Fibroblast of lung (primary cell): ENCODE data around the gene SSBP1. TPM values are rescaled to one million over a fixed set of nuclear protein-coding genes. Genes with fewer than 3 reads are reported as not detected.

Experiments
- DNase-seq, 2 donors: peaks; one replicate each; pipeline versions ENCODE4 v3.0.0 to v3.0.0-alpha.2; 2010; ENCODE audit warnings: low read depth in 2 of 2
- H2AFZ ChIP-seq: 2 replicates; pipeline ENCODE4 v1.5.1; 2012; ENCODE audit warnings: low read length, control low read depth, inconsistent platforms
- H3K27ac ChIP-seq: 2 replicates; pipeline ENCODE4 v1.5.1; 2011; ENCODE audit warnings: low read length, control low read depth; ENCODE audit not compliant: insufficient read depth
- H3K27me3 ChIP-seq: 2 replicates; pipeline ENCODE4 v1.5.1; 2011; ENCODE audit warnings: mild to moderate bottlenecking, low read length; ENCODE audit not compliant: control insufficient read depth, insufficient read depth
- H3K36me3 ChIP-seq: 2 replicates; pipeline ENCODE4 v1.5.1; 2011; ENCODE audit warnings: low read length; ENCODE audit not compliant: control insufficient read depth, insufficient read depth
- H3K4me1 ChIP-seq: 2 replicates; pipeline ENCODE4 v1.5.1; 2011; ENCODE audit warnings: low read length; ENCODE audit not compliant: control insufficient read depth, insufficient read depth; ENCODE audit errors: extremely low read depth
- H3K4me2 ChIP-seq: 2 replicates; pipeline ENCODE4 v1.5.1; 2011; ENCODE audit warnings: low read length, control low read depth; ENCODE audit not compliant: insufficient read depth; ENCODE audit errors: extremely low read depth
- H3K4me3 ChIP-seq, 4 experiments: fragments of 200-600 bp in 1 of 4; sonication (generic) in 1 of 4; replicated peaks in 1 of 4; 2 replicates each; pipeline ENCODE4 v1.5.1; 2011 to 2016; ENCODE audit warnings: low read length in 4 of 4, low read depth in 3 of 4, mild to moderate bottlenecking in 3 of 4, control low read depth in 2 of 4, inconsistent platforms in 1 of 4, mixed read lengths in 1 of 4; ENCODE audit not compliant: insufficient read depth in 1 of 4; ENCODE audit errors: control extremely low read depth in 1 of 4
- H3K79me2 ChIP-seq: 2 replicates; pipeline ENCODE4 v1.5.1; 2012; ENCODE audit warnings: mild to moderate bottlenecking, low read length, inconsistent platforms; ENCODE audit not compliant: control insufficient read depth, insufficient read depth
- H3K9ac ChIP-seq: 2 replicates; pipeline ENCODE4 v1.5.1; 2011; ENCODE audit warnings: mild to moderate bottlenecking, low read length, control low read depth; ENCODE audit not compliant: insufficient read depth
- H3K9me3 ChIP-seq: 2 replicates; pipeline ENCODE4 v1.5.1; 2012; ENCODE audit warnings: low read depth, low read length; ENCODE audit not compliant: control insufficient read depth, insufficient read depth
- H4K20me1 ChIP-seq: 2 replicates; pipeline ENCODE4 v1.5.1; 2011; ENCODE audit warnings: low read length; ENCODE audit not compliant: control insufficient read depth, insufficient read depth; ENCODE audit errors: extremely low read depth
- EZH2 ChIP-seq: IDR thresholded peaks from 2 replicates; pipeline ENCODE4 v1.5.1; 2012; ENCODE audit warnings: low read length, control low read depth, mild to moderate bottlenecking; ENCODE audit errors: missing control alignments
- polyA plus RNA-seq, 2 donors: library from polyadenylated mRNA; depleted of rRNA in 1 of 2; stranded (reverse) in 1 of 2; unstranded in 1 of 2; fragments of >200 nt; gene quantifications; 2 replicates each; pipeline ENCODE4 v1.2.1, GENCODE V29; 2011 to 2012; ENCODE audit warnings: missing spikeins in 1 of 2
- total RNA-seq: library from RNA; depleted of rRNA; stranded (reverse); fragments of >200 nt; gene quantifications from 2 replicates; pipeline ENCODE4 v1.2.1, GENCODE V29; 2014
- TF ChIP-seq, protein P1 (sequence below), 2 donors: IDR thresholded peaks in 1 of 2; conservative IDR thresholded peaks in 1 of 2; 1 replicate in 1 of 2; 2 replicates in 1 of 2; pipeline ENCODE4 v1.5.1; 2011 to 2012; ENCODE audit warnings: low read length in 2 of 2, control low read depth in 1 of 2, inconsistent platforms in 1 of 2, low read depth in 1 of 2, mild to moderate bottlenecking in 1 of 2

The SSBP1 gene
- total and polyA plus RNA-seq, 2 donors (not counting 1 experiment from before 2014, with no cell fraction given), result 119 to 209 TPM

DNA sequence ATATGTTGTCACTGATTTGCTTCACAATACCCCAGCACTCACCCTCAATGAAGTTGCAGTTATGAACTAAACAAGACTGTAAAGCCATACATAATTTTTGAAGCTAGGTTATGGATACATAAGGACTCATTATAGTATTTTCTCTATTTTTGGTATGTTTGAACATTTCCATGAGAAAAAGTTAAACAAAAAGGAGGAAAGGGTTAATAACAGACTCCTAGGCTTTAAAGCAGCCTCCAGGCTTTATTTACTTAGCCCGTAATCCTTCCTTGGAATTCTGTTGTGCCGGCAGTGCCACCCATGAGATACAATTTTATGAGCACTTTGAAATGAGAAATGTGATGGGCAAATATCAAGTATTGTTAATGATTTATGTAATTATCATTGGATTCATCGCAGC is 34.0 kb upstream of the SSBP1 start:
- H3K4me1 ChIP-seq, result no peaks in the 10 kb centered on the region
- H3K27ac ChIP-seq, result no peak overlapping the region
- H4K20me1 ChIP-seq, result no peaks in the 10 kb centered on the region
- H3K79me2 ChIP-seq, result no peaks in the 10 kb centered on the region
- H3K27me3 ChIP-seq, result no peaks in the 10 kb centered on the region
- H3K36me3 ChIP-seq, result no peaks in the 10 kb centered on the region
- no peaks in the 10 kb centered on the region for H3K9me3 ChIP-seq
- H3K4me2 ChIP-seq, result no peak overlapping the region
- no peak overlapping the region for H3K9ac ChIP-seq
- DNase-seq, result no peak
- TF ChIP-seq, protein P1, sequence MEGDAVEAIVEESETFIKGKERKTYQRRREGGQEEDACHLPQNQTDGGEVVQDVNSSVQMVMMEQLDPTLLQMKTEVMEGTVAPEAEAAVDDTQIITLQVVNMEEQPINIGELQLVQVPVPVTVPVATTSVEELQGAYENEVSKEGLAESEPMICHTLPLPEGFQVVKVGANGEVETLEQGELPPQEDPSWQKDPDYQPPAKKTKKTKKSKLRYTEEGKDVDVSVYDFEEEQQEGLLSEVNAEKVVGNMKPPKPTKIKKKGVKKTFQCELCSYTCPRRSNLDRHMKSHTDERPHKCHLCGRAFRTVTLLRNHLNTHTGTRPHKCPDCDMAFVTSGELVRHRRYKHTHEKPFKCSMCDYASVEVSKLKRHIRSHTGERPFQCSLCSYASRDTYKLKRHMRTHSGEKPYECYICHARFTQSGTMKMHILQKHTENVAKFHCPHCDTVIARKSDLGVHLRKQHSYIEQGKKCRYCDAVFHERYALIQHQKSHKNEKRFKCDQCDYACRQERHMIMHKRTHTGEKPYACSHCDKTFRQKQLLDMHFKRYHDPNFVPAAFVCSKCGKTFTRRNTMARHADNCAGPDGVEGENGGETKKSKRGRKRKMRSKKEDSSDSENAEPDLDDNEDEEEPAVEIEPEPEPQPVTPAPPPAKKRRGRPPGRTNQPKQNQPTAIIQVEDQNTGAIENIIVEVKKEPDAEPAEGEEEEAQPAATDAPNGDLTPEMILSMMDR (conservative IDR thresholded peaks at IDR 0.05 in 1 of 2, IDR thresholded peaks at IDR 0.05 in 1 of 2; ENCODE audit: low read depth in 1 of 2, low read length in 2 of 2), result no peak
- no peak for TF ChIP-seq EZH2
- no peak overlapping the region for H2AFZ ChIP-seq
- no peak overlapping the region for H3K4me3 ChIP-seq

DNA sequence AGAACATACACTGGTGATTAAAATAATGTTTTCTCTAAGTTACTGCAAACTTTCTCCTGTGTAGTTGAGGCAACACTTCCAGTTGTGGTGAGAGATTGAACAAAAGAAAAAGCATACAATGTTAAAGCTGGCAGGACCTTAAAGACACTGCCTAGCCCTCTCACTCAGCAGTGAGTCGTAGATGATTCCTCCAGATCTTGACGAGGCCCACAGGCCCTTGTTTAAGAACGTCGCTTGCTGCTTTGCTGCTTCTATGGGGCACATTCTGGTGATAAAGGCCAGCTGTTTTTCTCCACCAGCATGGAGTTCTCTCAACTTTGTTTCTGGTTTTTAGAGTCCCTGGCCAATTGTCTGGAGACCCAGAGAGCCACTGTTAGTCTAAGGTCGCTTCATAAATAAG is 33.4 kb upstream of the SSBP1 start:
- no peak for DNase-seq
- no peak for TF ChIP-seq EZH2
- TF ChIP-seq, protein P1 (conservative IDR thresholded peaks at IDR 0.05 in 1 of 2, IDR thresholded peaks at IDR 0.05 in 1 of 2; ENCODE audit: low read depth in 1 of 2, low read length in 2 of 2), result no peak
- Histone ChIP-seq H2AFZ (no peak overlapping the region), H3K27ac (no peak overlapping the region), H3K4me3 (no peak overlapping the region), H3K79me2 (no peaks in the 10 kb centered on the region), H3K4me1 (no peaks in the 10 kb centered on the region), H3K9me3 (no peaks in the 10 kb centered on the region), H3K27me3 (no peaks in the 10 kb centered on the region), H3K9ac (no peak overlapping the region), H3K36me3 (no peaks in the 10 kb centered on the region), H3K4me2 (no peak overlapping the region), H4K20me1 (no peaks in the 10 kb centered on the region)

DNA sequence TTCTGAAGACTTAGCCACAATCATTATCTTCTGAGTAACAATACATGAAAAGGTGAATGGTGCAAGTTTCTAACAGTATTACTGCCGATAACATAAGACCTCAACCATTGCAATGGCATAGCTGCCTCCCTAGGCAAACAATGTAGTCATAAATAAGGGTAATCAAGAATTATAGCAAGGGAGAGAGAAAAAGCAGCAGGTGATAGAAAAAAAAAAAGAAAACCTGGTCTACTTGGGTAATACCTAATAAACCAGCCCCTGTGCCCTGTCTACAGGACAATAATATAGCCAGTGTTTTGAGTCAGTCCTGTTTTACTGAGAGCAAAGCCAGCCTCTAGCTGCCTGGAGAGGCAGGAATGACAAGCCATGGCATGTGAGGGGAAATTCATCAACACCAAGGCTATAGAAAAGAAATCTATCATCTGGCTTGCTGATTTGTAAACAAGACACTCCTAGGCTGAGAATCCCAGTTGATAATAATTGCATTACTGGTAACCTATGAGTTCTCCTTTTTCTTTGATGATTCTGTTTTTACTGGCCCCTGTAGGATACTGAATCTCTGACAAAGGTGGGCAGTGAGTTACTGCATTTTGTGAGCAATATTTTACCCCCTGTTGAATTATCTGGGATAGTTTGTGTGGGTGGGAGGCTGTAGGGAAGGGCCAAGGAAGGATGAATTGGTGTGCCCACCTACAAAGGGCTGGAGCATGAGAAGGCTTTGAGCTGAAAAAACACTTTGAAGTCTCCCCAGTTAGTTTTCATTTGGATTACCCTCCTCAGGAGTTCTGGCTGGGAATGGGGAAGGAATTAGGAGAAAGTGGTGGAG is 31.7 kb upstream of the SSBP1 start:
- no peaks in the 10 kb centered on the region for H3K4me1 ChIP-seq
- no peak for DNase-seq
- H4K20me1 ChIP-seq, result no peaks in the 10 kb centered on the region
- TF ChIP-seq EZH2, result no peak
- TF ChIP-seq, protein P1 (conservative IDR thresholded peaks at IDR 0.05 in 1 of 2, IDR thresholded peaks at IDR 0.05 in 1 of 2; ENCODE audit: low read depth in 1 of 2, low read length in 2 of 2), result no peak
- no peak overlapping the region for H3K27ac ChIP-seq
- H3K9me3 ChIP-seq, result no peaks in the 10 kb centered on the region
- no peak overlapping the region for H3K4me2 ChIP-seq
- no peak overlapping the region for H3K4me3 ChIP-seq
- H2AFZ ChIP-seq, result no peak overlapping the region
- H3K79me2 ChIP-seq, result no peaks in the 10 kb centered on the region
- no peak overlapping the region for H3K9ac ChIP-seq
- no peaks in the 10 kb centered on the region for H3K36me3 ChIP-seq
- no peaks in the 10 kb centered on the region for H3K27me3 ChIP-seq
